GM10266 (cell line): ENCODE results near the gene BCAT1.

Experiments used
- DNase-seq: peaks from one replicate; pipeline ENCODE4 v3.0.0; 2012; ENCODE audit errors: extremely low spot score
- TF ChIP-seq, protein P1 (sequence below): IDR thresholded peaks from 2 replicates; pipeline ENCODE4 v1.5.1; 2012; ENCODE audit warnings: mild to moderate bottlenecking, low read depth; ENCODE audit not compliant: control insufficient read depth, insufficient read depth; ENCODE audit errors: missing control alignments

BCAT1 gene

GRCh38 chr12:24903329-24904088 is 45.4 kb downstream of the BCAT1 start:
- DNase-seq: no peak
- TF ChIP-seq, protein P1, sequence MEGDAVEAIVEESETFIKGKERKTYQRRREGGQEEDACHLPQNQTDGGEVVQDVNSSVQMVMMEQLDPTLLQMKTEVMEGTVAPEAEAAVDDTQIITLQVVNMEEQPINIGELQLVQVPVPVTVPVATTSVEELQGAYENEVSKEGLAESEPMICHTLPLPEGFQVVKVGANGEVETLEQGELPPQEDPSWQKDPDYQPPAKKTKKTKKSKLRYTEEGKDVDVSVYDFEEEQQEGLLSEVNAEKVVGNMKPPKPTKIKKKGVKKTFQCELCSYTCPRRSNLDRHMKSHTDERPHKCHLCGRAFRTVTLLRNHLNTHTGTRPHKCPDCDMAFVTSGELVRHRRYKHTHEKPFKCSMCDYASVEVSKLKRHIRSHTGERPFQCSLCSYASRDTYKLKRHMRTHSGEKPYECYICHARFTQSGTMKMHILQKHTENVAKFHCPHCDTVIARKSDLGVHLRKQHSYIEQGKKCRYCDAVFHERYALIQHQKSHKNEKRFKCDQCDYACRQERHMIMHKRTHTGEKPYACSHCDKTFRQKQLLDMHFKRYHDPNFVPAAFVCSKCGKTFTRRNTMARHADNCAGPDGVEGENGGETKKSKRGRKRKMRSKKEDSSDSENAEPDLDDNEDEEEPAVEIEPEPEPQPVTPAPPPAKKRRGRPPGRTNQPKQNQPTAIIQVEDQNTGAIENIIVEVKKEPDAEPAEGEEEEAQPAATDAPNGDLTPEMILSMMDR: no peak

DNA sequence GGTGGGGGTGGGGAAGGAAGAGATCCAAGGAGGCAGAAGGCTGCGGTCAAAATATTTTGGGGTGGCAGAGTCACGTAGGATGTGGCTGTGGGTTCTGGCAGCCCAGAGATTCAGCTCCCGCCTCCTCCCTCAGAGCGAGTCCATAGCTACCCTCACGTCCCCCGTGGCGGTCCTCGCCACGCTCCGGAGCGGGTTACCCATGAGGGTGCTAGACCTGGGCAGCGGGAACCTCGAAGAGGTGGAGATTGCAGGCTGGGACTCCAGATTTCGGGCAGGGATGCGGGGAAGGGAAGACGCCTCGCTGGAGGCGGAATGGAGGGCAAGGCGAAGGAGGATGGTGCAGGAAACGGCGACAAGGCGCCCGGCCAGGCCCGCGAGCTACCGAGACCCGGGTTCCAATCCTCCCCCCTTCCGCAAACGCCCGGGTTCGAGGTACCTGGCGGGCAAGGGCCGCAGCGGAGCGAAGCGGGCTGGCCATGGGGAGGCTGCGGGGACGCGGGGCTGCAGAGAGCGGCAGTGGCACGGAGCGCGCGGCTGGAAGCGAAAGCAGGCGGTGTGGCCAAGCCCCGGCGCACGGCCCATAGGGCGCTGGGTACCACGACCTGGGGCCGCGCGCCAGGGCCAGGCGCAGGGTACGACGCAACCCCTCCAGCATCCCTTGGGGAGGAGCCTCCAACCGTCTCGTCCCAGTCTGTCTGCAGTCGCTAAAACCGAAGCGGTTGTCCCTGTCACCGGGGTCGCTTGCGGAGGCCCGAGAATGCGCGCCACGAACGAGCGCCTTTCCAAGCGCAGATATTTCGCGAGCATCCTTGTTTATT is 46.2 kb downstream of the BCAT1 start:
- peak; percentile 52 for DNase-seq
- TF ChIP-seq, protein P1: no peak

- DNase-seq: peak; percentile 51
Observed at GRCh38 chr12:24901576-24902461, 47.1 kb downstream of the BCAT1 start.

GRCh38 chr12:24900196-24900595 is 48.7 kb downstream of the BCAT1 start:
- TF ChIP-seq, protein P1: no peak
- no peak for DNase-seq

More at GRCh38 chr12:24901576-24902461, 47.1 kb downstream of the BCAT1 start:
- TF ChIP-seq, protein P1: no peak

- TF ChIP-seq, protein P1: no peak
- DNase-seq: no peak
Observed at GRCh38 chr12:24899503-24900075, 49.3 kb downstream of the BCAT1 start.

- TF ChIP-seq, protein P1: no peak
- no peak for DNase-seq
Observed at GRCh38 chr12:24898606-24899005, 50.3 kb downstream of the BCAT1 start.
